Progenitor cell of endocrine pancreas (in vitro differentiated cells): ENCODE results near the gene TMEM38B. TPM values are rescaled to one million over a fixed set of nuclear protein-coding genes. Genes with fewer than 3 reads are reported as not detected.
"Not testable (repeated sequence)": the region's sequence is repeated elsewhere in the genome, so short reads cannot be mapped to it uniquely, and the experiment has no call there.

Source experiments
- DNase-seq: peaks from one replicate; pipeline ENCODE4 v3.0.0; 2021; ENCODE audit warnings: low spot score; ENCODE audit not compliant: unreplicated experiment
- H3K27ac Mint-ChIP-seq: 2 replicates; pipeline ENCODE4 v1.8.0; 2021; ENCODE audit warnings: mild to moderate bottlenecking, moderate library complexity, mixed read lengths
- H3K27me3 Mint-ChIP-seq: 2 replicates; pipeline ENCODE4 v1.8.0; 2021; ENCODE audit warnings: mixed read lengths
- H3K36me3 Mint-ChIP-seq: 2 replicates; pipeline ENCODE4 v1.8.0; 2022; ENCODE audit warnings: mixed read lengths; ENCODE audit not compliant: insufficient read depth
- H3K4me1 Mint-ChIP-seq: 2 replicates; pipeline ENCODE4 v1.8.0; 2021; ENCODE audit warnings: low read depth, mixed read lengths
- H3K4me3 Mint-ChIP-seq: 2 replicates; pipeline ENCODE4 v1.8.0; 2021; ENCODE audit warnings: low read depth, mild to moderate bottlenecking, moderate library complexity, mixed read lengths
- H3K9me3 Mint-ChIP-seq: 2 replicates; pipeline ENCODE4 v1.8.0; 2021; ENCODE audit warnings: low read depth, mixed read lengths
- CTCF ChIP-seq: fragments of 200-600 bp; sonication (generic); IDR thresholded peaks from one replicate; pipeline ENCODE4 v1.5.0; 2021; ENCODE audit warnings: antibody characterized with exemption, mild to moderate bottlenecking; ENCODE audit not compliant: unreplicated experiment
- total RNA-seq: library from RNA; stranded (reverse); gene quantifications from 2 replicates; pipeline ENCODE4 v1.2.1, GENCODE V29; 2021

TMEM38B gene
- total RNA-seq, 1 donor from 2014 or later: 19.3 TPM

DNA sequence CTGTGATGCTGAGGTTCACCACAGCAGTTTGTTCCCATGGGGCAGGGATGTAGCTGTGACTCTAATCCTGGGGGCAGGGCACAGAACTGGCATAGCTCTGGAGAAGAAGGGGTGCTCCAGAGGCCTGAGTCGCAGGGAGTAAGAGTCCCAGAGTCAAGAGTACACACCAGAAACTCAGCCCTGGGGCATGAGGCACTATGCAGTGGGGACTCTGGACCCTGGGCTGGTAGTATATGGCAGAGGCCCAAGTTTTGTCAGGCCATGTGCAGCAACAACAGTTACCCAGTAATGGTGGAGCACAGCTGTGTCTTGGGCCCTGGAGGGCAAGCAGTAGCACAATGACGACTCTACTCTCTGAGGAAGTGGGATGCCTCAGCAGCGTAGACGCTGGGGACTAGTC, 42.9 kb downstream of the TMEM38B start:
- DNase-seq: no peak
- no peak for TF ChIP-seq CTCF
- H3K27me3 Mint-ChIP-seq: no peaks in the 10 kb centered on the region
- peaks cover 37% of the 10 kb centered on the region for H3K9me3 Mint-ChIP-seq
- peaks cover 36% of the 10 kb centered on the region for H3K36me3 Mint-ChIP-seq
- H3K4me3 Mint-ChIP-seq: no peak overlapping the region
- H3K4me1 Mint-ChIP-seq: no peaks in the 10 kb centered on the region
- no peak overlapping the region for H3K27ac Mint-ChIP-seq

DNA sequence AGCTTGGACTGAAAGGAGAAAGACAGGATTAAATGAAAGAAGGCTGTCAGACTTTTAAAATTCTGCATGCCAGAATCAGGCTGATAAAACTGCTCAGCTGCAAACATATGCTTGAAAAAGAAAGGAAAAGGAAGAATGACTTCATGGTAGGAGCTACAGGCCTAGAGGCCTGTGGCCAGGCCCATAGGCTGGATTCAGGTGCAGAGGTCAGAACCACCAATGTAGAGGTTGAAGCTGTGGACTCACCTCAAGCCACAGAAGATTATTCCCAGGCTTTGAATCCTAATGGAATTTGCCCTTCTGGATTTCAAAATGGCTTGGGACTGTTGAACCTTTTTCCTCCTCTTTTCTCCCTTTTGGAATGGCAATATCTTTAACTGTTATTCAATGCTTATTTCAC, 47.7 kb downstream of the TMEM38B start:
- no peak overlapping the region for H3K27ac Mint-ChIP-seq

GRCh38 chr9:105747325-105747724, 53.0 kb downstream of the TMEM38B start:
- not testable (repeated sequence) for DNase-seq, H3K4me3 Mint-ChIP-seq

More for the DNA sequence above, 47.7 kb downstream of the TMEM38B start:
- no peaks in the 10 kb centered on the region for H3K4me1 Mint-ChIP-seq
- no peak overlapping the region for H3K4me3 Mint-ChIP-seq
- TF ChIP-seq CTCF: no peak
- no peaks in the 10 kb centered on the region for H3K27me3 Mint-ChIP-seq
- H3K36me3 Mint-ChIP-seq: peaks cover 5% of the 10 kb centered on the region
- H3K9me3 Mint-ChIP-seq: no peaks in the 10 kb centered on the region
- DNase-seq: no peak

DNA sequence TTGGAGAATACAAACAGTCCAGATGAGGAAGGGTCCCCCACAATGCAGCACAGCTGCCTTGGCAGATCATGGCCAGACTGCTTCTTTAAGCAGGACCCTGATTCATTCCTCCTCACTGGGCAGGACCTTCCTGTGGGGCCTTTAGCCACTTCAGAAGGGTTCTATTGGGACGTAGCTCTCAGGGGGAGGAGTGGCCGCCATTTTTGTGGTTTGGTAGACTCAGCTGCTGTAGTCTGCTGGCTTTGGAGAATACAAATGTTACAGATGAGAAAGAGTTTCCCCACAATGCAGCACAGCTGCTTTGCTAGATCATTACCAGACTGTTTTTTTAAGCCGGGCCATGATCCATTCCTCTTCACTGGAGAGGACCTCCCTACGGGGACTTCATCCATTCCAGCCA, 57.4 kb downstream of the TMEM38B start:
- H3K4me3 Mint-ChIP-seq: no peak overlapping the region
- DNase-seq: no peak
- no peaks in the 10 kb centered on the region for H3K4me1 Mint-ChIP-seq
- H3K27ac Mint-ChIP-seq: no peak overlapping the region
- no peak for TF ChIP-seq CTCF
- H3K36me3 Mint-ChIP-seq: peaks cover 38% of the 10 kb centered on the region
- no peaks in the 10 kb centered on the region for H3K27me3 Mint-ChIP-seq
- H3K9me3 Mint-ChIP-seq: peaks cover 33% of the 10 kb centered on the region

More at GRCh38 chr9:105747325-105747724, 53.0 kb downstream of the TMEM38B start:
- not testable (repeated sequence) for H3K9me3 Mint-ChIP-seq, H3K4me1 Mint-ChIP-seq, H3K27me3 Mint-ChIP-seq
- H3K36me3 Mint-ChIP-seq: peaks cover 23% of the 10 kb centered on the region
- H3K27ac Mint-ChIP-seq: peak overlapping the region; percentile 70

GRCh38 chr9:105757496-105758251, 63.3 kb downstream of the TMEM38B start:
- Mint-ChIP-seq H3K36me3 (peaks cover 18% of the 10 kb centered on the region), H3K27ac (no peak overlapping the region), H3K4me1 (no peaks in the 10 kb centered on the region), H3K27me3 (no peaks in the 10 kb centered on the region), H3K4me3 (no peak overlapping the region), H3K9me3 (peaks cover 23% of the 10 kb centered on the region)
- no peak for TF ChIP-seq CTCF
- DNase-seq: no peak

GRCh38 chr9:105760053-105760452, 65.7 kb downstream of the TMEM38B start:
- H3K27ac Mint-ChIP-seq: no peak overlapping the region
- H3K9me3 Mint-ChIP-seq: no peaks in the 10 kb centered on the region
- H3K4me3 Mint-ChIP-seq: no peak overlapping the region
- DNase-seq: no peak
- peaks cover 6% of the 10 kb centered on the region for H3K36me3 Mint-ChIP-seq
- H3K4me1 Mint-ChIP-seq: no peaks in the 10 kb centered on the region
- H3K27me3 Mint-ChIP-seq: no peaks in the 10 kb centered on the region
- TF ChIP-seq CTCF: no peak

DNA sequence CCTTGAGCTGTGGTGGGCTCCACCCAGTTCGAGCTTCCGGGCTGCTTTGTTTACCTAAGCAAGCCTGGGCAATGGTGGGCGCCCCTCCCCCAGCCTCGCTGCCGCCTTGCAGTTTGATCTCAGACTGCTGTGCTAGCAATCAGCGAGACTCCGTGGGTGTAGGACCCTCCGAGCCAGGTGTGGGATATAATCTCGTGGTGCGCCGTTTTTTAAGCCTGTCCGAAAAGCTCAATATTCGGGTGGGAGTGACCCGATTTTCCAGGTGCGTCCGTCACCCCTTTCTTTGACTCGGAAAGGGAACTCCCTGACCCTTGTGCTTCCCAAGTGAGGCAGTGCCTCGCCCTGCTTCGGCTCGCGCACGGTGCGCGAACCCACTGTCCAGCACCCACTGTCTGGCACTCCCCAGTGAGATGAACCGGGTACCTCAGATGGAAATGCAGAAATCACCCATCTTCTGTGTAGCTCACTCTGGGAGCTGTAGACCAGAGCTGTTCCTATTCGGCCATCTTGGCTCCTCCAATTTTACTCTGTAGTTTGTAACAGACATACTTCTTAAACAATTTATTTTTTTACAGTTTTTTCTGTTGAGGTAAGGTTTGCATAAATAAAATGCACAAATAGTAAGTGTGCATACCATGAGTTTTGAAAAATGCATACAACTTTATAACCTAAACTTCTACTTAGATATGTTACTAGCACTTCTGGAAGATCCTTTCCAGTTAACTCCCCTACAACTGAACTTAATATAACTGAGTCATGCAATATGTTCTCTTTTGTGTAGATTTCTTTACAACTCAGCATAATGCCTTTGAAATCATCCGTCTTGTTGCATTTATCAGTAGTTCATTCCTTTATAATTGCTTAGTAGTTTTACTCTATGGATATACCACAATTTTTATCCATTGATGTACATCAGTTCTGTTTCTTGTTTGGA, 88.5 kb downstream of the TMEM38B start:
- Mint-ChIP-seq H3K4me3 (peak overlapping the region; percentile 71), H3K36me3 (peaks cover 25% of the 10 kb centered on the region), H3K9me3 (peaks cover 23% of the 10 kb centered on the region), H3K27ac (peak overlapping the region; percentile 95)
- H3K27me3 Mint-ChIP-seq, DNase-seq, H3K4me1 Mint-ChIP-seq: not testable (repeated sequence)

- H3K4me1 Mint-ChIP-seq, H3K27me3 Mint-ChIP-seq, H3K27ac Mint-ChIP-seq, DNase-seq, H3K4me3 Mint-ChIP-seq: not testable (repeated sequence)
- H3K9me3 Mint-ChIP-seq: peaks cover 30% of the 10 kb centered on the region
- H3K36me3 Mint-ChIP-seq: peaks cover 31% of the 10 kb centered on the region
These were observed 89.1 kb downstream of the TMEM38B start for GRCh38 chr9:105783495-105783872.
